Activated CD4-positive, CD25-positive, alpha-beta regulatory T cell treated with anti-CD3 and anti-CD28 coated beads, Interleukin-2, amount 50 U/mL, for 72 hours (primary cell): ENCODE results near the gene ATP10A.
"Not testable (repeated sequence)": the region's sequence is repeated elsewhere in the genome, so short reads cannot be mapped to it uniquely, and the experiment has no call there.

Experiments
- DNase-seq: peaks from one replicate; pipeline ENCODE4 v3.0.0; 2021

ATP10A gene

DNA sequence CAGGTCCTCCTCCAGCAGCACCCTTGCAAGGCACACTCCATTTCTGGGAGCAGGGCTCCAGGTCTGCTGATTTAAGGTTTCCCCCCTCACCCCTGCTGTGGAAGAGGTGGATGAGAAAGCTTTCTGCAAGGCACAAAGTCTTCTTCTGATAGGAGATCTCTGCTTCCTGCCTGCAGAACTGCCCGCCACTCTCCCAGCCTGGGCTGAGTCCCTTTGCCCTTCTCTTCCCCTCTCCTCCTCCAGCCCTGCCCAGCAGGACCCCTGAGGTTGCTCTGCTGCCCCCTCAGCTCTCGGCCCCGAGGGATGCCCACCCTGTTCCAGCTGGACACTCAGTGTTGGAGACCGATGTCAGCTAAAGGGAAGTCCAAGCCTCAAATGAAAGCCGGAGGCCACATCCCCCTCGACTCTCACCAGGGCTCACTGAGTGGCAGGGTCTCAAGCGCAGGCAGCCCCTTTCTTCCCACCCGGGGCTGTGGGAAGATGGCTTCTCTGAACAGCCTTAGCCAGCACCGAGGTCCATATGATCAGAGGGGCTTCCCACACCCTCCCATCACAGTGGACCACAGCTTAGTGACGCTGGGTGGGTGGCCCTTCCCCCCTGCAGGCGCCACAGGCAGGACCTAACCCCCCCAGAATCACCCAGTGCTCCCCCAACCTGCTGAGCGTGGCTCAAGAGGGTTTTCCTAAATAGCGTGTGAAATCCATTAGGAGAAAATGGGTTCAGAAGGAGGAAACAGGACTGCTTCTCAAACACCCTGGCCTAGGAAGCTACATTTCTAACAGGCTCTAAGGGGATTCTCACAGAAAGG, 4.0 kb downstream of the ATP10A start:
- DNase-seq: no peak

- not testable (repeated sequence) for DNase-seq
Measured at GRCh38 chr15:25856059-25856458, 7.1 kb downstream of the ATP10A start.

DNA sequence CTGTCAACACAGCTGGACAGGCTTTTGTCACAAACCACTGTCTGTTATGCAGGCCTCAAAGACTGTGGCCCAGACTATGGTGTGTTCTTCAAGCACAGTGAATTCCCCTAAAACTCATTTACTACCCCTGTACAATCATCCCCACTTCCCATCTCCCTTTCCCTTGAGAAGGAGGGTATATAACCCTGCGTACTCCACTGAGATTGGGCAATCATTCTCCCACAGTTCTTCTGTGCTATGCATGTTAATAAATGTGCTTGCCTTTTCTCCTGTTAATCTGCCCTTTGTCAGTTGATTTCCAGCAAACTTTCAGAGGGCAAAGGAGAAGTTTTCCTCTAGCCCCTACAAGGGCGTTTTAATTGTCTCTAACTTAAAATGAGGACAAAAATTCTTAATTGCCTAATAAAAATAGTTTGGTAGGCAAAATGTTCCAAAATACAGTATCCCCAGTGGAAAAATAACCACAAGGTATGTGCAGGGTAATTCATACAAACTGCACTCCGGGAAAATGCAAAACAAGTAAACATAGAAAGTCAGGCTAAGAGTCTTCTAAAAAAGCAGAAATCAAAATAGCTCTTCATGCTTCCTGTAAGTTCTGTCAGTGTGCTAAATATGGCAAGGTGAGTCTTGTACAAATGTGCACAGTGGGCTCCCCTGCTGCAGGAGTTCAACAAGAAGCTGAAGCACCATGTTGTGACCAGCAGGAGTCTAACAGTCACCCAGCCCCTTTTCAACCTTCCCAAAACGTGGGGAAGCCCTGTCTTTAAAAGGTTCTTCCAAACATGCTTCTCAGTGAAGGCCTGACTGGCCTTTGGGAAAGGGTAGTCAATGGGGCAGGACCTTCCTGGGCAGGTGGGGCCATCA, 10.2 kb downstream of the ATP10A start:
- DNase-seq: no peak

DNA sequence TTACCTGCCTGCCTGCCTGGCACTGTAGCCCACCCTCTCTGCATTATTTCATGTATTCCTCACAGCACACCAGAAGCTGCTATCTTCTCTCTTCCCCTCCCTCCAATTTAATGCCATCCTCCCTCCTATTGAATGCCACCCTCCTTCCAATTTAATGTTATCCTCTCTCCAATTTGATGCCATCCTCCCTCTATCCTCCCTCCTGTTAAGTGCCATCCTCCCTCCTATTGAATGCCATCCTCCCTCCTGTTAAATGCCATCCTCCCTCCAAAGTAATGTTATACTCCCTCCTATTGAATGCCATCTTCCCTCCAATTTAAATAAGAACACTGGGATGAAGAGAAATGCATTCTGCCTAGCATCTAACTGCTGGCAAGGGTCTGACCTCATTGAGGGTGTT, 11.1 kb downstream of the ATP10A start:
- DNase-seq: no peak

DNA sequence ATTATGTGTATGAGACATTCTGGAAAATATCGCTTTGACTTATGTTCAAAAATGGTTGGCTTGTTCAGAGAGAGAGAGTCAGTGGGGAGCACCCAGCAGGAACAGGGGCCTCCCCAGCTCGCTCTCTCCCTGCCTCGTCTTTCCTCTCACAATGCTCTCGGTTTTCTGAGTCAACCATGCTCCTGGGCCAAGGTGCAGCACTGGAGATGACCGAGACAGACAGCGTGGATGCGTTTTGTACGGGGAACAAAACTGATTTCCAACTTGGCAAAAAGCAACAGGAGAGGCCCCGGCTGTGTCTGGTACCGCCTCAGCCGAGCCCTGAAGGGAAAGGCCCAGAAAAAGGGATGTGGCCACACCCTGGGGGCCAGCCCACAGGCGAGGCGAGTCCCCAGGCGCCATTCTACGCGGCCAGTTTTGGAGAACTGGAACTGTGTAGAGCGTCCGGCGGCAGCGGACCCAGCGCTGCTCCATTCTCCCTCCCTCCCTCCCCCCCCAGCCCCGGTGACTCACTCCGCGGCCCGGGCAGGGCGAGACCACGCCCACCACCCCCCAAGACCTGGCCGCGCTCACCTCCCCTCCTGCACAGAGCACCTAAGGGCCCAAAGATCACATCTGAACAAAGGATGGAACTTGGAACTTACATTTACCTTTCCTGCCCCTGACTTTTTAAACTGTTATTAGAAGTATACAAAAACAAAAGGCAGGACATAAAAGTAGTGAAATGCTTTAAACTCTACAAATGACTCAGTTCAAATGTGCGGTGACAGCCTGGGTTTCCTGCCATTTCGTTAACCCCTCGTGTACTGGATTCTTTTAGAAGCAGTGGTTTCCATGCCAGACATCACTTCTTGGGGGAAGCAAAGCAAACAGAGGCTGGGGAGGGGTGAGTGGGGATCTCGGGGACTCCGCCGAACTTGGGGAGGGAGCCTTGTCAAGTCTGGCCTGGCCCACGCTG, 12.7 kb downstream of the ATP10A start:
- peak; percentile 63 for DNase-seq

GRCh38 chr15:25849157-25849921, 13.8 kb downstream of the ATP10A start:
- DNase-seq: no peak

GRCh38 chr15:25848784-25849156, 14.4 kb downstream of the ATP10A start:
- no peak for DNase-seq

- DNase-seq: no peak
Measured at GRCh38 chr15:25848325-25848724, 14.8 kb downstream of the ATP10A start.

GRCh38 chr15:25847051-25847450, 16.1 kb downstream of the ATP10A start:
- no peak for DNase-seq

DNA sequence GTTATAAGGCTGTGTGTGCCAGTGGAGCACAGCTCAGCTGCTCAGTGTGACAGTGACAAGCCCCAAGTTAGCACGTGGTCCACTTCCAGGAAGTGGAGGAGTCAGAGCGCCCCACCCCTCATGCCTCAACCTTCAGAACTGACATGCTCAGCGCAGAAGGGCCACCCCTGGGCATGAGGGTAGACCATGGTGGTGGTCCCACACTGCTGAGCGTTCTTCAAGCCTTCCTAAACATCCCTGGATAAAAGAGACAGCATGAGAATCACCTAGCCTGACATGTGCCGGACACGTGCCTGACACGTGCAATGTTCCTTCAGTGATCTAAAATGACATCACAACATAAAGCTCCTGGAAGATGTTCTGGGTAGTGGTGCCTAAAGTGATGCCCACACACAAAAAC, 16.8 kb downstream of the ATP10A start:
- DNase-seq: peak; percentile 52

- DNase-seq: no peak
Measured at GRCh38 chr15:25844981-25845680, 18.0 kb downstream of the ATP10A start.

- no peak for DNase-seq
Measured at GRCh38 chr15:25844542-25844941, 18.6 kb downstream of the ATP10A start.

- DNase-seq: no peak
Measured at GRCh38 chr15:25844076-25844475, 19.1 kb downstream of the ATP10A start.

GRCh38 chr15:25839638-25840156, 23.4 kb downstream of the ATP10A start:
- DNase-seq: no peak

DNA sequence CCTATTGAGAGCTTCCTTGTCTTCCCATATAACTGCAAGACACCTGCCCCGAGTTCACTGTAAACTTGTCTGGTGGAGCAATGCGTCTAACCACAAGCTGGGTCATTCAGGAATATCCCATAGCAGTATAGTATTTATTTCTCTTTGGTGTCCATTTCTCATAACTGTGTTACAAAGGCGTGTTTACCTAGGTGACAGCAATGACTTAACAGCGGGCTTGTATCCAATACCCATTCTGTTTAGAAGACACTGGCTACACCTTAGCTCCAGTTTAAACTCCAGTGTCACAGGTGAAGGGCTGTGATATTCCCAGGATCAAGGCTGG, 24.3 kb downstream of the ATP10A start:
- DNase-seq: no peak

GRCh38 chr15:25838191-25838870, 24.8 kb downstream of the ATP10A start:
- DNase-seq: no peak

GRCh38 chr15:25832158-25832557, 31.0 kb downstream of the ATP10A start:
- no peak for DNase-seq

DNA sequence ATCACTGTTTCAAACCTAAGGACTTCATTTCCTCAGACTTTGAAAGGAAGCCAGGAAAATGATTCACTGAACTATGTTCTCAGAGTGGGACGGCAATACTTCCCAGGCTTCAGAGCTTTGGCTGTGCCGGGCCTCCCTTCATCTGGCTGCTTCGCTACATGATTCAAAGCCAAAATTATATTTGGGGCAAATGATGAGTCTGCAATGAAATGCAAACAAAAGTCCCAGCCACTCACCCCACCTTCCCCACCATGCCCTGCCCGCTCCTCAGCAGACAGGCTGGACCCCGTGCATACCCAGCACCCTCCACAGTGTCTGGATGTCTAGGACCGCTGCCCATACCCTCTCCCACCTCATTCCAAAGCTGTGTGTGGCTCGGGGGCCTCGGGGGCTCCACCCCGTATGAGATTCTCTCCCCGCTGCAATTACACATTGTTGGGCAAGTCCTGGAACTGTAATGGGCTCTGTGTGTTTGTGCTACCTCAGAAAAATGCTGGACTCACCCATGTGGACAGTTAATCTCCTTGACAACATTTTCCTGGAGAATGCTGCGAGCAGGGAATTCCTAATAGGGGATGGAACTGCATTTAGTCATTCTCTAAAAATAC, 32.2 kb downstream of the ATP10A start:
- no peak for DNase-seq

DNA sequence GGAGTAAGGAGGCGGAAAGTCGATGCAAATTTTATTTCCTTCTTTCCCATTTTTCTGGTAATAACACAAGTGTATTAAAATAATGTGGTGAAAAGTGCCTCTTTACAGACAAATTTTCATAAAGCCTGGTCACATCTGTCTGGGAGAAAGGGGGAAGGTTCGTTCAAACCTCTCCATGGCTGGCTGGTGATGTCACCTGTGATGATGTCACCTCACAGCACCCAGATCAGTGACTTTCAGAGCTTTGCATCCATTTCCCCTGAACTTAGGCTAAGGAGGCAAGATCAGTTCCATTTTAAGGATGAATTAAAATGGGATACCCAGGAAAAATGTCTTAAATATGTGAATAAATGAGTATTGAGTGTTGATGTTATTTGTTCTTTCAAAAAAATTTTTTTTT, 34.1 kb downstream of the ATP10A start:
- DNase-seq: no peak

GRCh38 chr15:25825207-25825606, 37.9 kb downstream of the ATP10A start:
- DNase-seq: no peak
